Thoracic aorta (tissue), 2 donors: Measurements from ENCODE around the gene GSC. TPM values are rescaled to one million over a fixed set of nuclear protein-coding genes. Genes with fewer than 3 reads are reported as not detected.

Experiments used
- ATAC-seq: fragments of 150-250 bp; one replicate; pipeline ENCODE4 v1.8.0; 2017; ENCODE audit warnings: low read depth; ENCODE audit not compliant: insufficient number of reproducible peaks, low FRiP score
- DNase-seq: peaks from one replicate; pipeline ENCODE4 v3.0.0-alpha.2; 2020; ENCODE audit warnings: low spot score
- H3K27ac ChIP-seq, 2 donors: fragments of 200-600 bp; sonication (generic); 1 replicate in 1 of 2; 2 replicates in 1 of 2; pipeline ENCODE4 v1.5.1; 2016; ENCODE audit warnings: mild to moderate bottlenecking in 2 of 2, moderate library complexity in 2 of 2
- H3K27me3 ChIP-seq: fragments of 200-600 bp; sonication (generic); replicated peaks from 2 replicates; pipeline ENCODE4 v1.6.0; 2016; ENCODE audit warnings: mild to moderate bottlenecking; ENCODE audit not compliant: insufficient read depth
- H3K36me3 ChIP-seq: fragments of 200-600 bp; sonication (generic); one replicate; pipeline ENCODE4 v1.5.1; 2016
- H3K4me1 ChIP-seq, 2 donors: fragments of 200-600 bp; sonication (generic); 1 replicate in 1 of 2; 2 replicates in 1 of 2; pipeline versions ENCODE4 v1.5.1 to v1.6.0; 2016; ENCODE audit warnings: low read depth in 2 of 2, mild to moderate bottlenecking in 1 of 2; ENCODE audit not compliant: control insufficient read depth in 1 of 2
- H3K4me3 ChIP-seq: fragments of 200-600 bp; sonication (generic); 2 replicates; pipeline ENCODE4 v1.5.1; 2016; ENCODE audit warnings: mild to moderate bottlenecking
- H3K9me3 ChIP-seq: fragments of 200-600 bp; sonication (generic); 2 replicates; pipeline ENCODE4 v1.5.1; 2016
- total RNA-seq, 2 donors: library from RNA; depleted of rRNA; stranded (reverse); fragments of >200 nt; gene quantifications; one replicate each; pipeline versions ENCODE4 v1.1.0 to v1.2.3, GENCODE V29; 2016
- TF ChIP-seq, protein P1 (sequence below): fragments of 200-600 bp; sonication (generic); IDR thresholded peaks from one replicate; pipeline ENCODE4 v1.5.1; 2019; ENCODE audit warnings: antibody characterized with exemption

GSC gene
- total RNA-seq, 2 donors from 2014 or later: 2.1 TPM; not detected in 1

DNA sequence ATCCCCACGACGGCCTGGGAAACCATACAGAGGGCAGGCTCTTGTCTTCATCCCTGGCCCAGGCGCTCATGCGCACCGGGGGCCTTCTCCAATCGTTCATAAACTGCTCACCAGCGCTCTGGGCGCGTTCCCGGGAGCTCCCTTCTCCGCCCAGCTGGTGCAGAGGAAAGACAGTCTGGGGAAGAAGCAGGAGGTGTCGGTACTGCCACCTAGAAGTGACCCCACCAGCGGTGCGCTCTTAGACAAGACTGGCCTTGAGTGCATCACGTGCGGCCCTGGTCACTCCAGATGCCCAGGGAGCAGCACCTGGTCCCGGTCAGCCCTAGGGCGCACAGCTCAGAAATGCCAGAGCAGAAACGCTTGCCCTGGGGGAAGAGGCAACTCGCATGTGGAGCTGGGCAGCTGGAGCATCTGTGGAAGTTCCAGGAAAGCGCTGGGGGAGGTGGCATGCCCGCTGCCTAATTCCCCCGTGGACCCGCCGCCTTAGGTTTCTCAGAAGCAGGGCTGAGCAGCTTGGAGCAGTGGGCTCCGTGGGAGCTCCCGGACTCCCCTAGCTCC, 2.5 kb downstream of the GSC start:
- ATAC-seq (no peak), DNase-seq (no peak)
- H3K4me3 ChIP-seq: no peak overlapping the region
- peaks cover 4 to 23% of the 10 kb centered on the region in 2 donors for H3K4me1 ChIP-seq
- TF ChIP-seq, protein P1, sequence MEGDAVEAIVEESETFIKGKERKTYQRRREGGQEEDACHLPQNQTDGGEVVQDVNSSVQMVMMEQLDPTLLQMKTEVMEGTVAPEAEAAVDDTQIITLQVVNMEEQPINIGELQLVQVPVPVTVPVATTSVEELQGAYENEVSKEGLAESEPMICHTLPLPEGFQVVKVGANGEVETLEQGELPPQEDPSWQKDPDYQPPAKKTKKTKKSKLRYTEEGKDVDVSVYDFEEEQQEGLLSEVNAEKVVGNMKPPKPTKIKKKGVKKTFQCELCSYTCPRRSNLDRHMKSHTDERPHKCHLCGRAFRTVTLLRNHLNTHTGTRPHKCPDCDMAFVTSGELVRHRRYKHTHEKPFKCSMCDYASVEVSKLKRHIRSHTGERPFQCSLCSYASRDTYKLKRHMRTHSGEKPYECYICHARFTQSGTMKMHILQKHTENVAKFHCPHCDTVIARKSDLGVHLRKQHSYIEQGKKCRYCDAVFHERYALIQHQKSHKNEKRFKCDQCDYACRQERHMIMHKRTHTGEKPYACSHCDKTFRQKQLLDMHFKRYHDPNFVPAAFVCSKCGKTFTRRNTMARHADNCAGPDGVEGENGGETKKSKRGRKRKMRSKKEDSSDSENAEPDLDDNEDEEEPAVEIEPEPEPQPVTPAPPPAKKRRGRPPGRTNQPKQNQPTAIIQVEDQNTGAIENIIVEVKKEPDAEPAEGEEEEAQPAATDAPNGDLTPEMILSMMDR: no peak
- H3K36me3 ChIP-seq: no peaks in the 10 kb centered on the region
- H3K9me3 ChIP-seq: no peaks in the 10 kb centered on the region
- H3K27me3 ChIP-seq: peaks cover 21% of the 10 kb centered on the region
- no peak overlapping the region for H3K27ac ChIP-seq

DNA sequence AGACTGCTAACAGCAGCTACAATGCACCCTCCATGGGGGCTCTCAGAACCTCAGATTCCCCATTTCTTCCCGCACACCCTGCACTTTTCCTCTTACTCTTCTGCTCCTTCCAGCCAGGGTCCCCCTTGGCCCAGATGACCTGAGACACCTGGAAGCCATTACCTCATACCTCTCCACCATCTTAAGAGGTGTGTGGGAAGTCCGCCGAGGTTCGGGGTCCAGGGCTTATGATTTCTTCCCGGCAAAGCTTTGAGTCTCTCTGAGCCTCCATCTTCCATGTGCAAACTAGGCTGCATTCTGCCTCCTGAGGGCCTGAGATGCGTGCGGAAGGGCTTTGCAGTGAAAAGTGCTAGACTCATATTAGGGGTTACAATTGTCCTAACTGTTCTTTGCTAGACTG, 5.3 kb downstream of the GSC start:
- no peak for DNase-seq
- H3K4me1 ChIP-seq: peaks cover 0 to 12% of the 10 kb centered on the region in 2 donors
- TF ChIP-seq, protein P1: no peak
- H3K9me3 ChIP-seq: no peaks in the 10 kb centered on the region
- no peak overlapping the region for H3K27ac ChIP-seq
- no peak for ATAC-seq
- no peaks in the 10 kb centered on the region for H3K36me3 ChIP-seq
- H3K27me3 ChIP-seq: peaks cover 6% of the 10 kb centered on the region
- no peak overlapping the region for H3K4me3 ChIP-seq

DNA sequence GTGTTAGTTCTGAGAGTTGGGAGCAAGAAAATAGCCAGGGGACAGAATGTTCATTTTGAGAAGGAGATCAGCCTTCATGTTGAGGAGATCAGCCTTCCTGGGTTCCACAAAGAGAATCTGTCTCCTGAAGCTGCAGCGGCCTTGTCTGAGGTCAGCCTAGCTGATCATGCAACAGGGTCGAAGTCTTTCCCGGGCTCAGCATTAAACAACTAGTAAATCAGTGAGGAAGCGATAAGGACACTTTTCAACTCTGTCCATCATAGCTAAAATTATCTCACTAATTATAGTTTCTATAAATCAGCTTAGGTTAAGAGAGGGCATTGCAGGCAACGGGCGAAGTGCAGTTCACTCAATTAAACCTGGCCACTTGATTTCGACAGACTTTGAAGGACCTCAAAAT, 7.5 kb downstream of the GSC start:
- Histone ChIP-seq H3K27me3 (no peaks in the 10 kb centered on the region), H3K36me3 (no peaks in the 10 kb centered on the region), H3K27ac (no peak overlapping the region), H3K4me3 (no peak overlapping the region), H3K4me1 (no peaks in the 10 kb centered on the region), H3K9me3 (no peaks in the 10 kb centered on the region)
- DNase-seq (no peak), ATAC-seq (no peak)
- TF ChIP-seq, protein P1: no peak

DNA sequence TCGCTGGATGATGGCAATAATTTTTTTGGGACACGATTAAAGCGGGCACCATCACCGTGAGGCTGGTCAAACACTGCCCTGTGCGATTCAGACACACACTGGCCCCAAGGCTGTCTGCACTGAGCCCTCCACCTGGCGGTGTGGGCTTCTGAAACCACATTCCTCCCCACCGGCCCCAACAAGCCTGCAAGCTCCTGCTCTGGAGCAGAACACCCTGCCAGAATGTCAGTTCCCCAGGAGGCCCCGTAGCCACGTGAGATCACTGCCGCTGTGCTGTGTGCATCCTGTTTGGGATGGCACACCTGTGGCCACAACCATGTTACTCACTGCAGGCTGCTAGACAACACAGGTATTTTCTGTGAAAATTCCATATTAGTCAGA, 7.9 kb downstream of the GSC start:
- no peak overlapping the region for H3K27ac ChIP-seq
- ATAC-seq (no peak), DNase-seq (no peak)
- H3K27me3 ChIP-seq: no peaks in the 10 kb centered on the region
- no peaks in the 10 kb centered on the region for H3K4me1 ChIP-seq
- no peak overlapping the region for H3K4me3 ChIP-seq
- no peaks in the 10 kb centered on the region for H3K36me3 ChIP-seq
- TF ChIP-seq, protein P1: no peak
- H3K9me3 ChIP-seq: no peaks in the 10 kb centered on the region

DNA sequence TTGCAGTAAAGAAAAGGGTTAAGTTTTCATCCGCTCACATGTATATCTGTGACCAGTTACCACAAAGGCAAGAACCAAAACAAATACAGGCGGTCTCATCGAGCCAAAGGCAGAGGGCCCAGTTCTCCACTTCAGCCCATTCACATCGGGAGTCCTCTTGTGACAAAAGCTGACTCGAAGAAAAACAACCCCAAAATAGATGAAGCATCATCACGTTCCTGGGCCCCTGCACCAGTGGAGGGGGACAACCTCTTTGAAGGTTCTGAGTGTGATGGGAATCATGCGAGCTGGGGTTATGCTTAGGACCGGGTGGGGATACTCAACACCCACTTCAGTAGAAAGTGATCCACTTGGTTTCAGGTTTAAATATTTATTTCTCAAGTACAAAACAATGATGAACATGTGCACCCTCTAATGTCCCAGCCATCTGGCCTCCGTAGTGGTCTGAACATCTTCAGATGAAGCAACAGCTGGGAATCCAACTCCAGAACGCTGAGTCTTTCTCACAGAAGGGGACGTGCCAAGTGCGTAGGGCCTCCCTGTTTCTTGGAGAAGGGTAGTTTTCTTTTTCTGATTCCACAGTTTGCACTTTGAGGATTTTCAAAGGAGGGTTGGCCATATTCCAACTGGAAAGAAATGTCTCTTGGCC, 8.4 kb downstream of the GSC start:
- Histone ChIP-seq H3K4me1 (no peaks in the 10 kb centered on the region), H3K27me3 (no peaks in the 10 kb centered on the region), H3K27ac (no peak overlapping the region), H3K4me3 (no peak overlapping the region), H3K9me3 (no peaks in the 10 kb centered on the region), H3K36me3 (no peaks in the 10 kb centered on the region)
- ATAC-seq (no peak), DNase-seq (no peak)
- TF ChIP-seq, protein P1: no peak
